Measurements from ENCODE around the gene RBMS3. TPM values are rescaled to one million over a fixed set of nuclear protein-coding genes. Genes with fewer than 3 reads are reported as not detected.

The RBMS3 gene
- total and polyA plus RNA-seq, 2 of the 13 experiments (the other 11 are each of a cell fraction or from before 2014, with no cell fraction given), result not detected

GRCh38 chr3:29695201-29695600 lies 414.3 kb downstream of the RBMS3 start:
- no peak overlapping the region for H3K27ac ChIP-seq (ENCODE audit: extremely low read length, insufficient read depth, low read length)
- no peak overlapping the region for H3K4me3 ChIP-seq (replicated peaks in 1 of 3; ENCODE audit: insufficient read depth in 1 of 3, low read depth in 2 of 3, low read length in 3 of 3)
- ChIA-PET POLR2A (no interaction called here), CTCF (ENCODE audit: low intra/inter-chr PET ratio, low total read pairs) (no interaction called here)
- H3K79me2 ChIP-seq (ENCODE audit: insufficient read depth, low read length), result no peaks in the 10 kb centered on the region
- intact Hi-C loops (cut with micrococcal nuclease; ENCODE audit: unreplicated experiment), result no loop called here
- H3K4me2 ChIP-seq (ENCODE audit: low read depth, low read length), result no peak overlapping the region
- no peak for FAIRE-seq
- H3K36me3 ChIP-seq (replicated peaks in 1 of 2; ENCODE audit: control insufficient read depth in 1 of 2, insufficient read depth in 2 of 2, low read length in 2 of 2), result no peaks in the 10 kb centered on the region
- H3K9me3 ChIP-seq (ENCODE audit: low read length), result no peaks in the 10 kb centered on the region
- BruUV-seq (replicated peaks), result no TSS peak
- no peak overlapping the region for H2AFZ ChIP-seq (ENCODE audit: low read length)
- in situ Hi-C loops (cut with HindIII; ENCODE audit: extremely low pct_ligation_motif_present, low pct_unique_long_range_greater_than_20kb), result no loop called here
- WGBS (ENCODE audit: low lambda C conversion rate), result 0% methylated on average over 1 of the region's 1 CpG
- H3K9ac ChIP-seq (ENCODE audit: insufficient read depth, low read depth, low read length), result no peak overlapping the region
- no peaks in the 10 kb centered on the region for H4K20me1 ChIP-seq (ENCODE audit: insufficient read depth, low read length)
- DNase-seq (ENCODE audit: low spot score), result no peak
- H3K27me3 ChIP-seq (ENCODE audit: control insufficient read depth in 1 of 2, insufficient read depth in 2 of 2, low read length in 2 of 2), result no peaks in the 10 kb centered on the region
- no peak for ATAC-seq
- no peaks in the 10 kb centered on the region for H3K4me1 ChIP-seq (ENCODE audit: insufficient read depth, low read length)
- TF ChIP-seq DPF2 (CRISPR knock-in tag; IDR thresholded peaks at IDR 0.05; ENCODE audit: borderline replicate concordance, low read depth) (no peak), ZNF646 (CRISPR knock-in tag; IDR thresholded peaks at IDR 0.05) (no peak), HMG20B (CRISPR knock-in tag; conservative IDR thresholded peaks at IDR 0.05) (no peak), NFIC (IDR thresholded peaks at IDR 0.05; ENCODE audit: low read length) (no peak), HNF1A (IDR thresholded peaks at IDR 0.05; ENCODE audit: low read depth) (no peak), HNF1A (CRISPR knock-in tag; IDR thresholded peaks at IDR 0.05; ENCODE audit: borderline replicate concordance) (no peak), SAFB2 (CRISPR knock-in tag; IDR thresholded peaks at IDR 0.05; ENCODE audit: borderline replicate concordance, low read depth) (no peak), SP1 (IDR thresholded peaks at IDR 0.05) (no peak), SP1 (CRISPR knock-in tag; IDR thresholded peaks at IDR 0.05) (no peak), BRCA1 (CRISPR knock-in tag; IDR thresholded peaks at IDR 0.05) (no peak)
